Measurements from ENCODE around the gene KRT17. TPM values are rescaled to one million over a fixed set of nuclear protein-coding genes. Genes with fewer than 3 reads are reported as not detected.
"Not testable (repeated sequence)": the region's sequence is repeated elsewhere in the genome, so short reads cannot be mapped to it uniquely, and the experiment has no call there.

KRT17 gene
- total RNA-seq, 1 donor from 2014 or later: 2.1 TPM

DNA sequence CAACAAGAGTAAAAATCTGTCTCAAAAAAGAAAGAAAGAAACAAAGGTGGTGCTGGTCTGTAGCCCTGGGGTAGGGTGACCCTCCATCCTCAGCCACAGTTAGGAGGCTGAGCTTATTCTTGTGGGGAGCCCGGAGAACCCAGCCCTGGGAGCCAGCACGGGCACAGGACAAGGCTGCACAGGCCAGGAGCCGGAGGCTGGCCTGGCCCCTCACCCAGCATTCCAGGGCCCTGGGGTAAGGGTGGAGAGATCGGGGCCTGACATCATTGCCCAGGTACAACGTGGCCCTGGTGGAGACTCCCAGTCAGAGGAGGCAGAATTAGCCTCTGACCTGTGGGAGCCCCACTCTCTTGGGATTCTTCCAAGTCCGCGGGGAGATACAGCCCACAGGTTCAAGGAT lies 10.3 kb upstream of the KRT17 start:
- H3K4me1 ChIP-seq (ENCODE audit: control insufficient read depth in 3 of 3, insufficient read depth in 3 of 3, low read length in 3 of 3): peaks cover 8 to 12% (median 9%) of the 10 kb centered on the region in 3 donors
- no peak overlapping the region for H3K4me3 ChIP-seq (ENCODE audit: low read length in 3 of 3)
- H3K27me3 ChIP-seq (ENCODE audit: control insufficient read depth in 3 of 3, insufficient read depth in 3 of 3, low read length in 3 of 3): no peaks in the 10 kb centered on the region
- no peaks in the 10 kb centered on the region for H3K9me3 ChIP-seq (ENCODE audit: control insufficient read depth in 3 of 3, low read length in 3 of 3)
- H3K9ac ChIP-seq (ENCODE audit: low read depth in 1 of 3, low read length in 3 of 3): peak overlapping the region in 1 of 3 donors; percentile 51
- no peak overlapping the region for H3K27ac ChIP-seq (ENCODE audit: low read depth, low read length)
- H3K36me3 ChIP-seq (ENCODE audit: control insufficient read depth in 3 of 3, insufficient read depth in 3 of 3, low read length in 3 of 3): no peaks in the 10 kb centered on the region

- Histone ChIP-seq H3K27me3 (ENCODE audit: control insufficient read depth in 3 of 3, insufficient read depth in 3 of 3, low read length in 3 of 3) (no peaks in the 10 kb centered on the region), H3K4me3 (ENCODE audit: low read length in 3 of 3) (no peak overlapping the region), H3K27ac (ENCODE audit: low read depth, low read length) (no peak overlapping the region), H3K9me3 (ENCODE audit: control insufficient read depth in 3 of 3, low read length in 3 of 3) (no peaks in the 10 kb centered on the region), H3K4me1 (ENCODE audit: control insufficient read depth in 3 of 3, insufficient read depth in 3 of 3, low read length in 3 of 3) (peaks cover 8 to 12% (median 9%) of the 10 kb centered on the region in 3 donors), H3K36me3 (ENCODE audit: control insufficient read depth in 3 of 3, insufficient read depth in 3 of 3, low read length in 3 of 3) (no peaks in the 10 kb centered on the region), H3K9ac (ENCODE audit: low read depth in 1 of 3, low read length in 3 of 3) (no peak overlapping the region)
These were observed 9.3 kb upstream of the KRT17 start for GRCh38 chr17:41633556-41634199.

GRCh38 chr17:41632482-41633105 lies 8.2 kb upstream of the KRT17 start:
- no peaks in the 10 kb centered on the region for H3K36me3 ChIP-seq (ENCODE audit: control insufficient read depth in 3 of 3, insufficient read depth in 3 of 3, low read length in 3 of 3)
- H3K4me3 ChIP-seq (ENCODE audit: low read length in 3 of 3): no peak overlapping the region
- H3K9ac ChIP-seq (ENCODE audit: low read depth in 1 of 3, low read length in 3 of 3): no peak overlapping the region
- H3K27ac ChIP-seq (ENCODE audit: low read depth, low read length): no peak overlapping the region
- peaks cover 8 to 12% (median 9%) of the 10 kb centered on the region in 3 donors for H3K4me1 ChIP-seq (ENCODE audit: control insufficient read depth in 3 of 3, insufficient read depth in 3 of 3, low read length in 3 of 3)
- H3K27me3 ChIP-seq (ENCODE audit: control insufficient read depth in 3 of 3, insufficient read depth in 3 of 3, low read length in 3 of 3): no peaks in the 10 kb centered on the region
- H3K9me3 ChIP-seq (ENCODE audit: control insufficient read depth in 3 of 3, low read length in 3 of 3): no peaks in the 10 kb centered on the region

DNA sequence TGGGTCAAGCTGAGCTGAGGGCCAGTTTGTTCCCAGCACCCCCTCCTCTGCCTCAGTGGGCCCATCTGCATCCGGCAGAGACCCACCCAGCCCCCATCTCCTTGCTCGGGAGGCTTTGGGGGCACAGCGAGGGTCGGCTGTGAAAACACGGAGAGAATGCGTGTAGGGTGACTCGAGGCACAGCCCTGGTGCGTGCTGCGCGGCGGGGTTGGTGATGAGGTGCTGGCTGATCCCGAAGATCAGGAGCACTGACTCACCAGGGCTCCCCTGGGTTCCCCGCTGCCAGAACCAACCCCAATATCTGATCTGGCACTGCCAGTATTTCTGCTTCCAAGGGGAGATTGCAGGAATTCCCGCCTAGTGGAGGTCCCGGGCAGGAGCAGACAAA lies 7.5 kb upstream of the KRT17 start:
- no peaks in the 10 kb centered on the region for H3K9me3 ChIP-seq (ENCODE audit: control insufficient read depth in 3 of 3, low read length in 3 of 3)
- H3K4me3 ChIP-seq (ENCODE audit: low read length in 3 of 3): no peak overlapping the region
- no peaks in the 10 kb centered on the region for H3K36me3 ChIP-seq (ENCODE audit: control insufficient read depth in 3 of 3, insufficient read depth in 3 of 3, low read length in 3 of 3)
- no peaks in the 10 kb centered on the region for H3K27me3 ChIP-seq (ENCODE audit: control insufficient read depth in 3 of 3, insufficient read depth in 3 of 3, low read length in 3 of 3)
- H3K9ac ChIP-seq (ENCODE audit: low read depth in 1 of 3, low read length in 3 of 3): no peak overlapping the region
- no peak overlapping the region for H3K27ac ChIP-seq (ENCODE audit: low read depth, low read length)
- H3K4me1 ChIP-seq (ENCODE audit: control insufficient read depth in 3 of 3, insufficient read depth in 3 of 3, low read length in 3 of 3): peaks cover 8 to 12% (median 9%) of the 10 kb centered on the region in 3 donors

DNA sequence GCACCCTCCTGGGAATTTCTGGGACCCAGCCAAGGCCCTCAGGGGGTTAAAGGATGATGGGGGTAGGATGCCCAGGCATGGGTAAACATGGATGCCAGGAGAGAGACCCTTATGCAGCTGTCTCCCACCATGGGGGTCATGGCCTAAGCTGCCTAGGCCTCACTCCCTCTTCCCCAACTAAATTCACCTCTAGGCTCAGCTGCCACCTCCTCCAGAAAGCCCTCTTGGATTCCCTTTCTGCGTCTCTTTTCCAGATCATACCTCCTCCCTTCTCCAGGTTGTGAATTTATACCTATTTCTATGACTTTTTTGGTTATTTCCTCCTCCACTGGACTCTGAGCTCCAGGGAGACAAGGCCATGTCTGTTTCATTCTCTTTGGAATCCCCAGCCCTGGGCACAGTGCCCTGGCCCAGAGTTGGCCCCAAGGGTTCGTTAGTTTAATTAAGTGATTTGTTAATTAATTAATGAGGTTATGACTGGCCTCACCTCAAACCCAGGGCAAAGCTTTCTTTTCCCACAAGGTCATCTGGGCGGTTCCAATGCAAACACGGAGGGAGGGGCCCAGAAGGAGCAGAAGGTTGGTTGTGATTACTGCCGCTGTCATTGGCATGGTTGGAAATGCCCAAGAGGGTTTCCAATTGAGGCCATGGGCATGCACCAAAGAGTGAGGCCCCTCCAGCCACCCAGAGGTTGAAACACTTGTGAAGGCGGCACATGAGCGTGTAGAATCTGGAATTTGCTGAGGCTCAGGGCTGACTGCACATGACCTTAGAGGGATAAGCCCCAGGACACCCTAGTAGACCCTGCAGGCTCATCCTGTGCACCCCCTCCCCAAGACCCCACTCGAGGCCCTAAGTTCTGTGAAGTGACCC lies 6.9 kb upstream of the KRT17 start:
- H3K27me3 ChIP-seq (ENCODE audit: control insufficient read depth in 3 of 3, insufficient read depth in 3 of 3, low read length in 3 of 3): no peaks in the 10 kb centered on the region
- no peaks in the 10 kb centered on the region for H3K9me3 ChIP-seq (ENCODE audit: control insufficient read depth in 3 of 3, low read length in 3 of 3)
- H3K27ac ChIP-seq (ENCODE audit: low read depth, low read length): no peak overlapping the region
- no peaks in the 10 kb centered on the region for H3K36me3 ChIP-seq (ENCODE audit: control insufficient read depth in 3 of 3, insufficient read depth in 3 of 3, low read length in 3 of 3)
- no peak overlapping the region for H3K9ac ChIP-seq (ENCODE audit: low read depth in 1 of 3, low read length in 3 of 3)
- no peak overlapping the region for H3K4me3 ChIP-seq (ENCODE audit: low read length in 3 of 3)
- peaks cover 8 to 12% (median 9%) of the 10 kb centered on the region in 3 donors for H3K4me1 ChIP-seq (ENCODE audit: control insufficient read depth in 3 of 3, insufficient read depth in 3 of 3, low read length in 3 of 3)

- Histone ChIP-seq H3K27ac (ENCODE audit: low read depth, low read length) (no peak overlapping the region), H3K9me3 (ENCODE audit: control insufficient read depth in 3 of 3, low read length in 3 of 3) (no peaks in the 10 kb centered on the region), H3K27me3 (ENCODE audit: control insufficient read depth in 3 of 3, insufficient read depth in 3 of 3, low read length in 3 of 3) (peaks cover 0 to 4% (median 0%) of the 10 kb centered on the region in 3 donors), H3K9ac (ENCODE audit: low read depth in 1 of 3, low read length in 3 of 3) (no peak overlapping the region), H3K4me1 (ENCODE audit: control insufficient read depth in 3 of 3, insufficient read depth in 3 of 3, low read length in 3 of 3) (peaks cover 3 to 4% (median 3%) of the 10 kb centered on the region in 3 donors), H3K4me3 (ENCODE audit: low read length in 3 of 3) (no peak overlapping the region), H3K36me3 (ENCODE audit: control insufficient read depth in 3 of 3, insufficient read depth in 3 of 3, low read length in 3 of 3) (no peaks in the 10 kb centered on the region)
These were observed 5.7 kb upstream of the KRT17 start for GRCh38 chr17:41629826-41630670.

GRCh38 chr17:41629316-41629715 lies 4.9 kb upstream of the KRT17 start:
- Histone ChIP-seq H3K9ac (ENCODE audit: low read depth in 1 of 3, low read length in 3 of 3) (no peak overlapping the region), H3K36me3 (ENCODE audit: control insufficient read depth in 3 of 3, insufficient read depth in 3 of 3, low read length in 3 of 3) (no peaks in the 10 kb centered on the region), H3K27me3 (ENCODE audit: control insufficient read depth in 3 of 3, insufficient read depth in 3 of 3, low read length in 3 of 3) (peaks cover 0 to 8% (median 0%) of the 10 kb centered on the region in 3 donors), H3K27ac (ENCODE audit: low read depth, low read length) (no peak overlapping the region), H3K4me1 (ENCODE audit: control insufficient read depth in 3 of 3, insufficient read depth in 3 of 3, low read length in 3 of 3) (no peaks in the 10 kb centered on the region), H3K4me3 (ENCODE audit: low read length in 3 of 3) (no peak overlapping the region), H3K9me3 (ENCODE audit: control insufficient read depth in 3 of 3, low read length in 3 of 3) (no peaks in the 10 kb centered on the region)

GRCh38 chr17:41628621-41629255 lies 4.4 kb upstream of the KRT17 start:
- not testable (repeated sequence) for H3K4me3 ChIP-seq (ENCODE audit: low read length in 3 of 3); H3K27me3 ChIP-seq (ENCODE audit: control insufficient read depth in 3 of 3, insufficient read depth in 3 of 3, low read length in 3 of 3); H3K36me3 ChIP-seq (ENCODE audit: control insufficient read depth in 3 of 3, insufficient read depth in 3 of 3, low read length in 3 of 3); H3K9me3 ChIP-seq (ENCODE audit: control insufficient read depth in 3 of 3, low read length in 3 of 3); H3K27ac ChIP-seq (ENCODE audit: low read depth, low read length); H3K4me1 ChIP-seq (ENCODE audit: control insufficient read depth in 3 of 3, insufficient read depth in 3 of 3, low read length in 3 of 3); H3K9ac ChIP-seq (ENCODE audit: low read depth in 1 of 3, low read length in 3 of 3)

GRCh38 chr17:41628073-41628370 lies 3.6 kb upstream of the KRT17 start:
- not testable (repeated sequence) for H3K36me3 ChIP-seq (ENCODE audit: control insufficient read depth in 3 of 3, insufficient read depth in 3 of 3, low read length in 3 of 3); H3K9ac ChIP-seq (ENCODE audit: low read depth in 1 of 3, low read length in 3 of 3); H3K4me1 ChIP-seq (ENCODE audit: control insufficient read depth in 3 of 3, insufficient read depth in 3 of 3, low read length in 3 of 3); H3K27ac ChIP-seq (ENCODE audit: low read depth, low read length); H3K4me3 ChIP-seq (ENCODE audit: low read length in 3 of 3); H3K27me3 ChIP-seq (ENCODE audit: control insufficient read depth in 3 of 3, insufficient read depth in 3 of 3, low read length in 3 of 3); H3K9me3 ChIP-seq (ENCODE audit: control insufficient read depth in 3 of 3, low read length in 3 of 3)
